HG02763 (cell line): ENCODE data around the gene ABCA4.

Source experiments
- ATAC-seq: cut with Tn5 transposase; IDR thresholded peaks from one replicate; pipeline ENCODE4 v1.9.1; 2021; ENCODE audit warnings: mild to moderate bottlenecking, moderate library complexity; ENCODE audit not compliant: unreplicated experiment

The ABCA4 gene

DNA sequence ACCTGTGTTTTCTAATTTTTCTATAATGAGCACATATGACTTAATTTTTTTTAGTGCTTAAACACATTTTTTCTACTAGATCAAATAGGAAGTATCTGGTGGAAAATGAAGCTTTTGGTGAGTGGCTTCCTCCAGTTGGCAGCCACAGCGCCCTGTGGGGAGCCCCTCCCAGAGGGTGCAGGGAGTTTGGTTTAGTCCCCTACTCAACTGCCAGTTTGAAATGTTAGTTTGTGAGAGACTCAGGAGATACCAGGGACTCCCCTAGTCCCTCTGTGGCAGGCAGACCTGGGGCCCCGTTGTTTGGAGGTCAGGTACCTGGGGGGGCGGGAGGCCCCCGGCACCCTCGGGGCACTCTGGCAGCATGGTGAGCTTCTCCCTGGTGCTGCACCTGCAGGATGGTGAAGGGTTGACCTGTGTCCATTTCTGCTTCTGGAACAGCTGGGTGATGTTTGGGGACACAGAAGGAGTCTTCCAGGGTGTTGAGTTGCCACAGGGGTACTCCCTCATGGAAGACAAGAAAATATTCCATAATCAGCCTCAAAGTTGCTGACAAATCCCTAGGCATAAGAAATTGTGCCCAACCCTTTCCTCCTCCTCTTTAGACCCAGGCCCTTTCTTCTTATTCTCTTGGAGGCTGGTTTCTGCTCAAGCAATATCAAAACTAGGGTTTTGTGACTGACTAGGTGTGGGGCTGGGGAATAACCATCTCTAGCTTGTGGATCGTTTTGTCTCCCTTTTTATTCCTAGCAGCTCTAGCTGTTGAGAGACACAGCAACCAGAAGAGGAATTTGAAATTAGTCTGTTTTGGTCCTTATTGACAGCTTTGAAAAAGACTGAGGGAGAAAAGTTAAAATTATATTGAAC lies 91.6 kb downstream of the ABCA4 start:
- no peak for ATAC-seq

GRCh38 chr1:94027721-94028515 lies 93.0 kb downstream of the ABCA4 start:
- ATAC-seq, result no peak

DNA sequence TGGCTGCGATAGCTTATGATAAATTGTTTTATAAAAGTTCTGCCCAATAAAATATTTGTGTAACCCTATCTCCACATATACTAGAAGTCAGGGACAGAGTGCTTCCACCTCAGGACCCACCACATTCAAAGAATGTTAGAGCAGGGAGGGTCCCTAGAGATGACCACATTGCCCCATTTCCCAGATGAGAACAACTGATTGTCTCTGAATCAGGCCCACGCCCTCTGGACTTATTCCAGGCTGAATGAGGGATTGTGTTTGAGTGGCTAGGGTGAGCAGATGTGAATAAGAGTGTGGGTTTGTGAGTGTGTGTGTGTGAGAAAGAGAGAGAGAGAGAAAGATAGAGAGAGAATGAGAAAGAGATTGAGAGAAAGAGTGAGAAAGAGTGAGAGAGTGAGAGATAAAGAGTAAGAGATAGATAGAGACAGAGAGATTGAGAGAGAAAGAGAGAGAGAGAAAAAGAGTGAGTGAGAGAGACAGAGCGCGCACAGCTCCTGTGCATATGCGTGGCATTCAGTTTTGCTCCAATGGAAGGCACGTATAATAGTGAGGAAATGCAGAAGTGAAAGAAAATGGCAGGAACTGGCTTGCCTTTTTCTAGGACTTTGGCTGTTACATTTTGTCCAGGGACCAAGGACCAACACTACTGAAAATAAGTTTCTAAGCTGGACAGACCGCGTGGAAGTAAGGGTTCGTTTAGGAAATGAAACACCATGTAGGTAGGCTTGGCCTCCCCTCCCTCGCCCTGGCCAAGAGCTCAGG lies 94.1 kb downstream of the ABCA4 start:
- ATAC-seq, result no peak

DNA sequence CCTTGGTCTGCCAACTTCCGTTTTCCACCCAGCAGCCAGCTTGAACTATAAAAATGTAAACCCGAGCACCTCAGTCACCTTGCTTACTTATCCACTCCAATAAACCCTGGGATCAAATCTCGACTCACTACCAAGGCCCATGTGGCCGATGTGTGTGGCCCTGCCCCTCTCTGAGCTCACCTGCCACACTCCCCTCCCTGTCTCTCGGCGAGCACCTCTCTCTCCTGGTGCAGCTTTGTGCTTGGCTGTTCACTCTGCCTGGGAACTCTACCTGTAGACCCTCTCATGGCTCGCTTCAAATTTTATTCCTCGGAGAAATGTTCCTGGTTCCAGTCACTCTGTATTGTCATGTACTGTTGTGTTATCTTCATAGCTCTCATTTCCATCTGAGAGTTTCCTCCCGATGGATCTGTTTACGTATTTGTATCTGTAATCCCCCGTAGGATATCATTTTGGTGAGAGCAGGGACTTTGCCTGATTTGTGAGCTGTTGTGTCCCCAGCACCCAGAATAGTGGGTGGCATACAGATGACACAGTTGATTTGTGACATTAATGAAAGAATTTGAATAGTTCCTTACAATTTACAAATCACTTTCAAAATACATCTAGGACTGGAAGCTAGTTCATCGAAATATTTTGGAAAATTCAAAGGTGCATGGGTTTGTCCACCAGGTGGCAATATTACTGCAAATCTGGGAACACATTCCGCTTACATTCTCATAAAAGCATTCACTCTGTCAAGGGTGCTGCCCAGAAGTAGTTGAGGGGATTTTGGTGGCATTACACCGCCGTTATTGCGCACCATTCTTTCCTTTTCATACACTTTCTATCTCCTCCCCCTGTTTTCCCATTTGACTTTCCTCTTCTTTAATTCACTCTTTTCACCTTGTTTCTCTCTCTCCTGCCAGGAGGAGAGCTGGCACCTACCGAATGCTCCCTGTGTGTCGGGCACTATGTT lies 95.3 kb downstream of the ABCA4 start:
- no peak for ATAC-seq

- no peak for ATAC-seq
Measured at GRCh38 chr1:94024104-94024792, 96.7 kb downstream of the ABCA4 start.

DNA sequence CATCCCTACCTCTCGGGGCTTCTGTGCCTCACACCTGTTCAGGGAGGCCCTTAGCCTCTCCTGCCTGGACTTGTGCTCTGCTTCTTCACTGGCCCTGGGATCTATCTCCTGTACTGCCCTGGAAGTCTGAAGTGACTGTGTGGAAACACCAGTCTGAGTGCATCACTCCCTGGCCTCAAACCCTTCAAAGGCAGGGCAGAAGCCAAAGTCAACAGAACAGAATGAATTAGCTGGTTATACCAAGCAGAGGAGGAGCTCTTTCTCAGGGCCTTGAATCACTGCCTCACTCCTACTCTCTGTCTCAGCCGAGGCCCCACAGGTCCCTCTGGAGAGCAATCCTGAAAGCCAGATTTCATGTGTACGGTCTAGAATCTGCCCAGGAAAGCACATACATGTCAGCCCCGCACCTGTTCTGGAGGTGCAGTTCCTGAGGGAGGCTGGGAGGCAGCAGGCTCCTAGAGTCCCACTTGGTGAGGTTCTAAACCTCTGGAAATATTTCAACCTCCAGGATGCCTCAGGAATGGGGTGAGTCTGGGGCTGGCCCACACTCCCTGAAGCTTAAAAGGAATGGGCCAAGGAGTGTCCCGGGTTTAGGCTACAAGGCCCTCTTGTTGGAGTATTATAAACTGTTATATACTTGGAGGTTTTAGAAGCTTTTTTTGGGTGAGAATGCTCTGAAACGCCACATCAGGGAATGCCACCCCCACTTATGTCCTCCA lies 98.3 kb downstream of the ABCA4 start:
- ATAC-seq, result no peak

DNA sequence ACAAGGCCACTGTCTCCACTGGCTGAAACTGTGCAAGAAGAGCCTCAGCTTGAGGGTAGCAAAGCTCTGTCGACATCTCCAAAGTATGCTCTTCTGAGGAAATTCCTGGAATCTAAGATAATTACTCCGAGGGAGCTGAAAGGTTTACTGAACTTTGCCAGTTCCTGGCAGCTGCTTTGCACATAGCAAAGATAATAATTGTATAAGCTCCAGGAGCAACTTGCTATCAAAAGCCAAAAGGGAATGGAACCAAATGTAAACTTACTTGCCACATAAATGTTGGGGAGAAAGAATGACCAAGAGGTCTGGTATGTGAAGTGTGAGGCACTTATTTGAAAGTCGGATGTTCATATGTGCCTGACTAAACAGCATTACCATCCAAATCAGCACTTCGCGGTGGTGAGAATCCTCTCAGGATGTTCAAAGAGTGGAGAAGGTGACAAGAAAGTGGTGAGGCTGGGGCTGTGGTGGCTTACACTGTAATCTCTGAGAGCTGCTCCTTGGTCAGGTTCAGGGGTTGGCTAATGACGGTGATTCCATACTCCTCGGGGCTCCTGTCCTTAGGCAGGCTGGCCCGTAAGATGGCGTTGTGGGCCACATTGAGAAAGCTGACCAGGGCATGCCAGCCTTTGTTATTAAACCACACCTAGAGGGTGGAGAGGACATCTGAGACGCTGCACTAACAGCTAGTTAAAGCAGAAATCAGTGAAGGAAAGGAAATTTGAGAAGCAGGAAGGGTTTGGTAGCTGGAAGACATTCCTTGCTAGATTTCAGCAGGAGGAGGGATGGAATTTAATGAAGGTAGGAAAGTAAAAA lies 100.0 kb downstream of the ABCA4 start:
- no peak for ATAC-seq

DNA sequence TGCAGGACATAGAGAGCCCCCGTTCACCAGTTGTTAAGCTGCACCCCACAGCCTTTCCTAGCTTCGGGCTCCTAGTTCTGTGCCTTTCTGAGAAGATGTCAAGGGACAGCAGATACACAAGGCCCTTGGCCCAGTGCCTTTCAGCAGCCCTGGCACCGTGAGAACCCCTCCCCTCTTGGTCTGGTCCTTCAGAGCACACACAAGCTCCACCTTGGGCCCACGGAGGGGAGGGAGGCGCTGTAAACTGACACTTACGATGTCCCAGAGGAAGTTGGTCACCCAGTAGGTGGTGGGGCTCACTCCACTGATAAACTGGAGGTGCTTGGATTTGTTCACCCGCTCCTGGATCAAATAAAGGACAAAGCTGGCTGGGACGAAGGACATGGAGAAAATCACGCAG lies 101.6 kb downstream of the ABCA4 start:
- ATAC-seq, result no peak

DNA sequence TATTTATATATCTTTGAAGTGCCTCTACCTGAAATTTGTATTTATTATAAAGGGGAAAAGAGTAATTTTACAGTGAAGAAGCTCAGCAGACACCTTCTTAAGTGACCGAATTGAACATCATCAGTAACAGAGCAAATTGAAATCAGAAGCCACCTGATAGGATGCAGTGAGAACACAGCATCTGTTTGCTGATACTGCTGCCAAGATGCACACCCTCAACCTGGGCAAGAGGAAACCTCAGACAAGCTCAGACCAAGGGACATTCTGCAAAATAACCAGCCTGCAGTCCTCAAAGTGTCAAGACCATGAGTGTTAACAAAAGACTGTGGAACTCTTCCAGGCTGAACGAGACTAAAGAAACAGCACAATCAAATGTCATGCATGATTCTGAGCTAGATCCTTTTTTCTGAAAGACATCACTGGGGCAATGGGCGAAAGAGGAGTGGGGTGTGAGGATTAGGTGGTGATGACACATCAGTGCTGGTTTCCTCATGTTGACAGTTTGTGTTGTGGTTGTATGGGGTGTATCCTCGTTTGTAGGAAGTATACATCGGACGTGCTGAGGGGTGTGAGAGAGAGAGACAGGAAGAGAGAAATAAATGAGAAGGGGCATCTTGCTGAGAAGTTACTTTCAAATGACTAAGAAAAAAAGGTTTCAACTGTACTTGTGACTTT lies 103.7 kb downstream of the ABCA4 start:
- ATAC-seq, result no peak

- no peak for ATAC-seq
Measured at GRCh38 chr1:94015489-94015817, 105.5 kb downstream of the ABCA4 start.

- ATAC-seq, result no peak
Measured at GRCh38 chr1:94014635-94015488, 106.1 kb downstream of the ABCA4 start.

GRCh38 chr1:94014087-94014486 lies 106.9 kb downstream of the ABCA4 start:
- ATAC-seq, result no peak

DNA sequence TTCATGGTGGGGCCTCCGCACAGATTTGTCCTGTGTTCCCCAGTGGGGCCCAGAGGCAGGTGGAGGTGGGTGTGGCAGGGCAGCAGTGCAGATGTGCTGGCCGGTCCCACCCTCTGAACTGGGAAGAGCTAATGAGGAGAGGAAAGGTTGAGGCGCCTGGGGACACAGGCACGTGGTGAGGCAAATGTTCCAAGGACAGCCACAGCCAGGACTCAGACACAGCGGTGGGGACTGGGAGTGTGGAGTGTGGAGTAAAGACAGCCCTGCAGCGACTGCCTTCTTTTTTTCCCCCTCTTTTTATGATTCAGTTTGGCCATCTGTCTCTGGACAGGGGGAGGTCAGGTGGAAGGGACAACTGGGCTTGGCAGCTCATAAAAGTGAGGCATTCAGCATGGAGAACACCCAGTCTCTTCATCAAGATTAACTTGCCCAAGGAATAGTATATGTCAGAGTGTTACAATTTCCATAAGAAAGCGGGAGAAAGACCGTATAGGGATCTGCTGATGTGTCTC lies 107.5 kb downstream of the ABCA4 start:
- no peak for ATAC-seq

DNA sequence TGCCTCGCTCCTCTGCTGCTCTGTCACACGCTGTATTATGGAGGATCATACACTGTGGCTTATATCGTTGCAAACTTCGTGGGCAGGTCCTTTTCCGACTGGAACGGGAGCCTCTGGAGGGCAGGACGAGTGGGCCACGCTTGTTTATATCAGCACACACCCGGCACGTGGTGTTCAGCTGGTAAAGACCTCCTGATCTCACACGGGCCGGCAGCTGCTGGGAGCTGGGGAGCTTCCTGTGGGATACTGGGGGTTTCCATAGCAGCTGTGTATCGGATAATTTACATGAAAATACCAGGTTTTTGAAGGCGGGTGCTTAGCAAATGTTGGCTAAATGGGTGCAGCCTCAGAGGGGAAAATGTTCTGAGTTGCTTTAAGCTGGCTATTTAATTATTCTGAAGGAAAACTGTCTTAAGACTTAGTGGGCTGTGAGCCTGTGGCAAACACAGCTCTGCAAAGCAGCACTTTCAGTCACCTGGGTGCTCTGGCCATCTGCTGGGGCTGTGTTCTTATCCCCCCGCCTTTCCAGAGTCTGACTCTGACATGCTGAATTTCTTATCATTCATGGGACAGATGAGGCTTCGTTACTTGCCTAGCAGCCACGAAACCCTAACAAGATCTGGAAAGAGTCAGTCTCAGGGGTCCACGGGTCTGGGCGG lies 108.1 kb downstream of the ABCA4 start:
- no peak for ATAC-seq

- ATAC-seq, result no peak
Measured at GRCh38 chr1:94011709-94012595, 109.0 kb downstream of the ABCA4 start.
